H1 (cell line): ENCODE measurements around the gene GNGT2. TPM values are rescaled to one million over a fixed set of nuclear protein-coding genes. Genes with fewer than 3 reads are reported as not detected.

Experiments used
- CTCF ChIA-PET: fragments of 300-600 bp; sonication (Branson Sonifier 250); formaldehyde crosslinking; loops from one replicate; lab custom pipeline; 2021; ENCODE audit not compliant: partially characterized antibody; lab: Charles Lee
- POLR2A ChIA-PET: fragments of 300-600 bp; sonication (Branson Sonifier 250); formaldehyde crosslinking; loops from one replicate; lab custom pipeline; 2021; ENCODE audit warnings: inconsistent platforms; ENCODE audit not compliant: partially characterized antibody; lab: Charles Lee
- DNase-seq, 2 experiments: peaks; one replicate each; pipeline versions ENCODE4 v3.0.0 to v3.0.0-alpha.2; 2010 to 2022; ENCODE audit warnings: low spot score in 2 of 2, low read depth in 1 of 2, mixed read lengths in 1 of 2
- FAIRE-seq: peaks from 2 replicates; lab custom pipeline; 2011; peaks lifted over from hg19 to GRCh38; lab: Jason Lieb, UNC
- H2AFZ ChIP-seq: 2 replicates; pipeline ENCODE4 v1.8.1; 2012; ENCODE audit warnings: low read length, inconsistent platforms
- H2AK5ac ChIP-seq: 2 replicates; pipeline ENCODE4 v1.6.1; 2013; ENCODE audit warnings: low read depth, low read length
- H2BK120ac ChIP-seq: replicated peaks from 2 replicates; pipeline ENCODE3; 2013; ENCODE audit warnings: low read depth, low read length, inconsistent platforms
- H2BK12ac ChIP-seq: 2 replicates; pipeline ENCODE4 v1.6.1; 2013; ENCODE audit warnings: low read depth, low read length
- H2BK15ac ChIP-seq: 2 replicates; pipeline ENCODE4 v1.6.1; 2013; ENCODE audit warnings: low read length
- H2BK20ac ChIP-seq: 2 replicates; pipeline ENCODE4 v1.6.1; 2013; ENCODE audit warnings: low read length
- H2BK5ac ChIP-seq: 2 replicates; pipeline ENCODE4 v1.6.1; 2013; ENCODE audit warnings: low read depth, low read length
- H3K14ac ChIP-seq: 2 replicates; pipeline ENCODE4 v1.6.1; 2013; ENCODE audit warnings: inconsistent platforms; ENCODE audit not compliant: insufficient read length
- H3K18ac ChIP-seq: 2 replicates; pipeline ENCODE4 v1.6.1; 2013; ENCODE audit warnings: low read length; ENCODE audit errors: extremely low read depth
- H3K23ac ChIP-seq: 2 replicates; pipeline ENCODE4 v1.6.1; 2013; ENCODE audit warnings: inconsistent platforms; ENCODE audit not compliant: insufficient read length
- H3K23me2 ChIP-seq: 2 replicates; pipeline ENCODE4 v1.6.1; 2013; ENCODE audit warnings: low read depth, low read length
- H3K27ac ChIP-seq: 2 replicates; pipeline ENCODE4 v1.6.1; 2011; ENCODE audit warnings: low read depth, low read length, inconsistent platforms
- H3K27me3 ChIP-seq, 4 experiments: replicated peaks in 1 of 4; 1 replicate in 1 of 4; 2 replicates in 3 of 4; pipeline versions ENCODE4 v1.6.1 to v1.8.1; 2011 to 2013; ENCODE audit warnings: low read length in 3 of 4, mild to moderate bottlenecking in 3 of 4, inconsistent platforms in 2 of 4, mixed read lengths in 2 of 4, moderate library complexity in 1 of 4; ENCODE audit not compliant: control insufficient read depth in 3 of 4, insufficient read depth in 3 of 4; ENCODE audit errors: extremely low read depth in 1 of 4
- H3K36me3 ChIP-seq, 4 experiments: 2 replicates each; pipeline versions ENCODE4 v1.6.1 to v1.8.1; 2011 to 2013; ENCODE audit warnings: mild to moderate bottlenecking in 4 of 4, low read length in 3 of 4, moderate library complexity in 2 of 4, control low read depth in 1 of 4, inconsistent platforms in 1 of 4; ENCODE audit not compliant: insufficient read depth in 4 of 4, control insufficient read depth in 2 of 4
- H3K4ac ChIP-seq: replicated peaks from 2 replicates; pipeline ENCODE3; 2013; ENCODE audit warnings: low read length, low read depth, mixed read lengths, inconsistent platforms; ENCODE audit not compliant: insufficient read length
- H3K4me1 ChIP-seq, 4 experiments: replicated peaks in 1 of 4; 1 replicate in 1 of 4; 2 replicates in 3 of 4; pipeline versions ENCODE4 v1.6.1 to v1.8.1; 2011 to 2013; ENCODE audit warnings: low read length in 3 of 4, inconsistent platforms in 2 of 4, mixed read lengths in 1 of 4; ENCODE audit not compliant: insufficient read depth in 4 of 4, control insufficient read depth in 3 of 4
- H3K4me2 ChIP-seq, 2 experiments: 2 replicates each; pipeline versions ENCODE4 v1.6.1 to v1.8.1; 2011 to 2013; ENCODE audit warnings: low read depth in 2 of 2, low read length in 2 of 2, control low read depth in 1 of 2, inconsistent platforms in 1 of 2, mild to moderate bottlenecking in 1 of 2; ENCODE audit not compliant: insufficient read depth in 1 of 2
- H3K4me3 ChIP-seq, 4 experiments: fragments of 200-600, 300-600 bp in 1 of 4; sonication (generic), shearing (Covaris generic), sonication (Bioruptor Twin) in 1 of 4; 2 replicates each; pipeline versions ENCODE4 v1.5.1 to v1.8.1; 2011 to 2016; ENCODE audit warnings: low read length in 4 of 4, low read depth in 3 of 4, control low read depth in 2 of 4, inconsistent platforms in 2 of 4, mild to moderate bottlenecking in 2 of 4, mixed read lengths in 1 of 4, moderate library complexity in 1 of 4; ENCODE audit not compliant: insufficient read depth in 2 of 4; ENCODE audit errors: extremely low read depth in 1 of 4
- H3K56ac ChIP-seq: replicated peaks from 2 replicates; pipeline ENCODE3; 2013; ENCODE audit warnings: low read depth, mild to moderate bottlenecking, mixed read lengths, low read length, inconsistent platforms; ENCODE audit not compliant: insufficient read length
- H3K79me1 ChIP-seq: 2 replicates; pipeline ENCODE4 v1.6.1; 2013; ENCODE audit warnings: low read depth, low read length, control low read depth
- H3K79me2 ChIP-seq, 2 experiments: 2 replicates each; pipeline versions ENCODE4 v1.6.1 to v1.8.1; 2012 to 2013; ENCODE audit warnings: low read length in 2 of 2, mild to moderate bottlenecking in 2 of 2, inconsistent platforms in 1 of 2; ENCODE audit not compliant: insufficient read depth in 2 of 2, control insufficient read depth in 1 of 2
- H3K9ac ChIP-seq, 4 experiments: replicated peaks in 1 of 4; 1 replicate in 1 of 4; 2 replicates in 3 of 4; pipeline versions ENCODE4 v1.6.1 to v1.8.1; 2011 to 2013; ENCODE audit warnings: low read depth in 3 of 4, low read length in 3 of 4, control low read depth in 2 of 4, mild to moderate bottlenecking in 2 of 4, moderate library complexity in 2 of 4, inconsistent platforms in 1 of 4; ENCODE audit errors: extremely low read depth in 1 of 4
- H3K9me3 ChIP-seq, 2 experiments: 2 replicates each; pipeline versions ENCODE4 v1.6.1 to v1.8.1; 2012 to 2013; ENCODE audit warnings: mild to moderate bottlenecking in 2 of 2, moderate library complexity in 2 of 2, control low read depth in 1 of 2, inconsistent platforms in 1 of 2, low read depth in 1 of 2, low read length in 1 of 2, mixed read lengths in 1 of 2; ENCODE audit not compliant: insufficient read depth in 2 of 2
- H4K20me1 ChIP-seq, 2 experiments: replicated peaks in 1 of 2; 2 replicates each; pipeline versions ENCODE3 to v1.8.1; 2011 to 2013; ENCODE audit warnings: inconsistent platforms in 2 of 2, low read length in 2 of 2, mild to moderate bottlenecking in 1 of 2; ENCODE audit not compliant: insufficient read depth in 2 of 2, control insufficient read depth in 1 of 2
- H4K5ac ChIP-seq: 2 replicates; pipeline ENCODE4 v1.6.1; 2013; ENCODE audit warnings: low read length, low read depth, mixed read lengths, inconsistent platforms; ENCODE audit not compliant: insufficient read length
- H4K8ac ChIP-seq: 2 replicates; pipeline ENCODE4 v1.8.0; 2013; ENCODE audit warnings: mild to moderate bottlenecking, moderate library complexity, low read length, inconsistent platforms; ENCODE audit not compliant: insufficient read depth; ENCODE audit errors: extremely low read depth
- H4K91ac ChIP-seq: replicated peaks from 2 replicates; pipeline ENCODE3; 2013; ENCODE audit warnings: low read length, mixed read lengths, inconsistent platforms; ENCODE audit not compliant: insufficient read length
- WGBS, 2 experiments: shearing (Covaris generic) in 1 of 2; methylation state at CpG; one replicate each; pipeline versions ENCODE4 v1.1.6 to v1.1.7; 2013 to 2015; ENCODE audit warnings: low lambda C conversion rate in 2 of 2, mixed read lengths in 2 of 2, inconsistent platforms in 1 of 2, low coverage in 1 of 2, missing lambda C conversion rate in 1 of 2; ENCODE audit not compliant: insufficient replicate concordance in 2 of 2, insufficient coverage in 1 of 2, insufficient read length in 1 of 2; ENCODE audit errors: extremely low coverage in 1 of 2, missing lambda C conversion rate in 1 of 2; 5-methylcytosine and 5-hydroxymethylcytosine counted together
- polyA plus RNA-seq, 7 experiments: library from polyadenylated mRNA; depleted of rRNA in 3 of 7; stranded (reverse) in 5 of 7; unstranded in 2 of 7; fragments of >200 nt in 5 of 7; fragments of 200-250 nt in 2 of 7; gene quantifications; 1 replicate in 5 of 7; 2 replicates in 1 of 7; 4 replicates in 1 of 7; pipeline versions ENCODE4 v1.2.1 to v1.2.3, GENCODE V29; 2011 to 2013; ENCODE audit warnings: missing spikeins in 2 of 7, mixed read lengths in 2 of 7
- total RNA-seq: library from RNA; stranded (reverse); fragmentation: NEBNext Ultra II Directional; extraction: Animal tissue kit (Norgen Biotek cat#: 25700); gene quantifications from 2 replicates; pipeline ENCODE4 v1.2.1, GENCODE V29; 2021

The GNGT2 gene
- total and polyA plus RNA-seq, 2 of the 8 experiments (the other 6 are each of a cell fraction or from before 2014, with no cell fraction given) = 1.3 to 1.4 TPM

- Histone ChIP-seq H2BK20ac (peak overlapping the region; percentile 80; the same call in 1 of the 2 replicates), H4K5ac (no peak overlapping the region), H3K4me3 (no peak overlapping the region), H3K4ac (no peak overlapping the region), H3K4me2 (no peak overlapping the region), H4K91ac (no peak overlapping the region), H3K9me3 (no peaks in the 10 kb centered on the region), H3K4me1 (peaks cover 0 to 9% (median 4%) of the 10 kb centered on the region in 4 experiments; a peak in 4 of 7 replicates), H2BK5ac (no peak overlapping the region), H4K8ac (peak overlapping the region; percentile 28; the same call in 1 of the 2 replicates), H3K23me2 (no peaks in the 10 kb centered on the region), H3K14ac (no peak overlapping the region), H3K27me3 (peaks cover 0 to 3% (median 1%) of the 10 kb centered on the region in 4 experiments; a peak in 2 of 7 replicates), H3K36me3 (no peaks in the 10 kb centered on the region), H3K27ac (no peak overlapping the region), H2BK12ac (no peak overlapping the region), H2AFZ (no peak overlapping the region), H3K79me2 (no peaks in the 10 kb centered on the region), H4K20me1 (no peaks in the 10 kb centered on the region), H3K23ac (no peak overlapping the region), H3K18ac (no peak overlapping the region; the same call in 1 of the 2 replicates), H3K9ac (no peak overlapping the region), H2AK5ac (peak overlapping the region; percentile 39; the same call in 1 of the 2 replicates), H2BK15ac (peak overlapping the region; percentile 40; the same call in 1 of the 2 replicates), H3K56ac (no peak overlapping the region), H2BK120ac (no peak overlapping the region), H3K79me1 (no peaks in the 10 kb centered on the region)
- DNase-seq = no peak
- no peak for FAIRE-seq
- 87% methylated on average over 11 of the region's 11 CpGs; no CpG with 5 or more reads in 1 of the 2 experiments for WGBS, 2 experiments
- ChIA-PET CTCF (interaction anchor here (1.2 to 6.0 kb wide), 5 partner anchors 9 to 262 kb away, joined by 3 to 42 read pairs (median 3); no protein-coding TSS in a partner anchor), POLR2A (no interaction called here)
Observed at GRCh38 chr17:49216953-49217650, 6.7 kb upstream of the GNGT2 start.
